CD14-positive monocyte (primary cell): Measurements from ENCODE around the gene SLC37A1. TPM values are rescaled to one million over a fixed set of nuclear protein-coding genes. Genes with fewer than 3 reads are reported as not detected.

Experiments
- DNase-seq, 3 donors: peaks; one replicate each; pipeline ENCODE4 v3.0.0-alpha.2; 2011 to 2022
- H2AFZ ChIP-seq: 2 replicates; pipeline ENCODE4 v1.6.0; 2012; ENCODE audit warnings: mild to moderate bottlenecking, low read depth, low read length, inconsistent platforms; ENCODE audit not compliant: insufficient read depth, poor library complexity, severe bottlenecking
- H3K27ac ChIP-seq, 2 donors: 1 replicate in 1 of 2; 2 replicates in 1 of 2; pipeline ENCODE4 v1.5.1; 2012 to 2013; ENCODE audit warnings: low read length in 2 of 2, control low read depth in 1 of 2, inconsistent platforms in 1 of 2, low read depth in 1 of 2, mild to moderate bottlenecking in 1 of 2
- H3K27me3 ChIP-seq, 2 donors: one replicate each; pipeline versions ENCODE4 v1.6.0 to v1.6.1; 2011 to 2013; ENCODE audit warnings: low read length in 2 of 2; ENCODE audit not compliant: control insufficient read depth in 2 of 2, insufficient read depth in 2 of 2
- H3K36me3 ChIP-seq, 2 donors: replicated peaks in 1 of 2; 1 replicate in 1 of 2; 2 replicates in 1 of 2; pipeline versions ENCODE4 v1.5.1 to v1.6.1; 2012 to 2013; ENCODE audit warnings: low read length in 2 of 2, control low read depth in 1 of 2, inconsistent platforms in 1 of 2, mild to moderate bottlenecking in 1 of 2; ENCODE audit not compliant: insufficient read depth in 2 of 2, control insufficient read depth in 1 of 2
- H3K4me1 ChIP-seq, 2 donors: 1 replicate in 1 of 2; 2 replicates in 1 of 2; pipeline versions ENCODE4 v1.5.1 to v1.6.1; 2012 to 2013; ENCODE audit warnings: low read length in 2 of 2, control low read depth in 1 of 2, inconsistent platforms in 1 of 2, mild to moderate bottlenecking in 1 of 2, moderate library complexity in 1 of 2; ENCODE audit not compliant: insufficient read depth in 2 of 2, control insufficient read depth in 1 of 2
- H3K4me2 ChIP-seq: replicated peaks from 2 replicates; pipeline ENCODE3; 2012; ENCODE audit warnings: low read length, moderate library complexity, mild to moderate bottlenecking; ENCODE audit not compliant: poor library complexity, severe bottlenecking; ENCODE audit errors: extremely low read depth
- H3K4me3 ChIP-seq, 3 experiments: fragments of 200-600 bp in 1 of 3; sonication (generic) in 1 of 3; replicated peaks in 1 of 3; 1 replicate in 2 of 3; 2 replicates in 1 of 3; pipeline ENCODE4 v1.5.1; 2011 to 2013; ENCODE audit warnings: low read length in 3 of 3, mild to moderate bottlenecking in 3 of 3, control low read depth in 2 of 3, low read depth in 2 of 3, inconsistent platforms in 1 of 3, moderate library complexity in 1 of 3
- H3K79me2 ChIP-seq: 2 replicates; pipeline ENCODE4 v1.6.0; 2012; ENCODE audit warnings: mild to moderate bottlenecking, control low read depth, inconsistent platforms, low read length, moderate library complexity; ENCODE audit not compliant: insufficient read depth
- H3K9ac ChIP-seq: 2 replicates; pipeline ENCODE4 v1.6.0; 2017; ENCODE audit warnings: low read length, mild to moderate bottlenecking; ENCODE audit not compliant: insufficient read depth, poor library complexity, severe bottlenecking
- H3K9me3 ChIP-seq, 2 donors: replicated peaks in 1 of 2; 1 replicate in 1 of 2; 2 replicates in 1 of 2; pipeline versions ENCODE4 v1.5.1 to v1.6.1; 2012 to 2013; ENCODE audit warnings: low read length in 2 of 2, control low read depth in 1 of 2; ENCODE audit not compliant: control insufficient read depth in 1 of 2, insufficient read depth in 1 of 2
- H4K20me1 ChIP-seq: 2 replicates; pipeline ENCODE4 v1.6.0; 2012; ENCODE audit warnings: mild to moderate bottlenecking, low read length, control low read depth, moderate library complexity; ENCODE audit not compliant: insufficient read depth
- H3K27ac Mint-ChIP-seq, 7 donors: one replicate each; pipeline ENCODE4 v1.8.0; 2020; ENCODE audit warnings: mild to moderate bottlenecking in 7 of 7, mixed read lengths in 7 of 7, moderate library complexity in 6 of 7, inconsistent platforms in 2 of 7
- H3K27me3 Mint-ChIP-seq, 3 donors: one replicate each; pipeline ENCODE4 v1.8.0; 2021 to 2022; ENCODE audit warnings: low read depth in 3 of 3, mild to moderate bottlenecking in 3 of 3, mixed read lengths in 3 of 3, moderate library complexity in 3 of 3, inconsistent platforms in 1 of 3
- H3K36me3 Mint-ChIP-seq, 2 donors: one replicate each; pipeline ENCODE4 v1.8.0; 2020; ENCODE audit warnings: mixed read lengths in 2 of 2, inconsistent platforms in 1 of 2, mild to moderate bottlenecking in 1 of 2
- H3K4me1 Mint-ChIP-seq: one replicate; pipeline ENCODE4 v1.8.0; 2020; ENCODE audit warnings: mild to moderate bottlenecking, mixed read lengths
- H3K4me3 Mint-ChIP-seq, 2 donors: one replicate each; pipeline ENCODE4 v1.8.0; 2020; ENCODE audit warnings: mild to moderate bottlenecking in 2 of 2, mixed read lengths in 2 of 2, moderate library complexity in 1 of 2
- H3K9me3 Mint-ChIP-seq, 7 donors: one replicate each; pipeline ENCODE4 v1.8.0; 2020 to 2022; ENCODE audit warnings: mixed read lengths in 7 of 7, mild to moderate bottlenecking in 6 of 7, moderate library complexity in 6 of 7, inconsistent platforms in 2 of 7
- CTCF ChIP-seq: fragments of 200-600 bp; IDR thresholded peaks from one replicate; pipeline ENCODE4 v1.8.0; 2022; ENCODE audit warnings: antibody characterized with exemption, mild to moderate bottlenecking
- WGBS: methylation state at CpG from one replicate; pipeline ENCODE4 v1.1.5; 2013; ENCODE audit warnings: missing lambda C conversion rate; ENCODE audit not compliant: insufficient coverage; 5-methylcytosine and 5-hydroxymethylcytosine counted together
- intact Hi-C, 2 donors: fragments of 100-400 bp; cut with micrococcal nuclease; formaldehyde crosslinking; loops; one replicate each; pipeline versions ENCODE4 v1.15.0 to v1.15.1; 2023
- polyA plus RNA-seq, 3 donors: library from polyadenylated mRNA; depleted of rRNA in 1 of 3; unstranded in 2 of 3; stranded (reverse) in 1 of 3; fragments of 300-500 nt in 2 of 3; fragments of >200 nt in 1 of 3; fragmentation: Illumina TruSeq in 2 of 3; gene quantifications; 1 replicate in 2 of 3; 2 replicates in 1 of 3; pipeline ENCODE4 v1.2.3, GENCODE V29; 2012 to 2021

The SLC37A1 gene
- polyA plus RNA-seq, 3 donors, result 2.7 to 12.4 (median 4.3) TPM

DNA sequence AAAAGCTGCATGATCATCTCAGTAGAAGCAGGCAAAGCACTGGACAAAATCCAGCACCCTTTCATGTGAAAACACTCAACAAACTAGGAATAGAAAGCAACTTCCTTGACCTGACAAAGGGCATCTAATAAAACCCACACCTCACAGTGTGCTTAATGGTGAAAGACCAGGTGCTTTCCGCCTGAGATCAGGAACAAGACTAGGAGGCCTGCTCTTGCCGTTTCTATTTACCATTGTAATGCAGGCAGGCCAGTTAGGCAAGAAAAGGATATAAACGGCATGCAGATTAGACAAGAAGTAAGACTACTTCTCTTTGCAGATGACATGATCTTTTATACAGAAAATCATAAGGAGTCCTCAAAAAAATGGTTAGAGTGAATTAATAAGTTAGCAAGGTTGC is 37.2 kb downstream of the SLC37A1 start:
- Mint-ChIP-seq H3K9me3 (no peaks in the 10 kb centered on the region), H3K4me1 (no peaks in the 10 kb centered on the region), H3K4me3 (no peak overlapping the region), H3K27me3 (peaks cover 0 to 2% (median 0%) of the 10 kb centered on the region in 3 donors), H3K27ac (peak overlapping the region in 1 of 7 donors; percentile 1), H3K36me3 (peaks cover 57 to 59% of the 10 kb centered on the region in 2 donors)
- Histone ChIP-seq H3K79me2 (no peaks in the 10 kb centered on the region), H3K4me1 (no peaks in the 10 kb centered on the region), H3K9me3 (no peaks in the 10 kb centered on the region), H3K27ac (no peak overlapping the region), H4K20me1 (no peaks in the 10 kb centered on the region), H3K4me3 (no peak overlapping the region), H3K27me3 (no peaks in the 10 kb centered on the region), H3K36me3 (peaks cover 41 to 75% of the 10 kb centered on the region in 2 donors), H3K9ac (no peak overlapping the region), H2AFZ (no peak overlapping the region), H3K4me2 (no peak overlapping the region)
- intact Hi-C loops, result no loop called here
- no peak for DNase-seq
- no peak for TF ChIP-seq CTCF
- WGBS, result 100% methylated on average over 1 of the region's 3 CpGs

DNA sequence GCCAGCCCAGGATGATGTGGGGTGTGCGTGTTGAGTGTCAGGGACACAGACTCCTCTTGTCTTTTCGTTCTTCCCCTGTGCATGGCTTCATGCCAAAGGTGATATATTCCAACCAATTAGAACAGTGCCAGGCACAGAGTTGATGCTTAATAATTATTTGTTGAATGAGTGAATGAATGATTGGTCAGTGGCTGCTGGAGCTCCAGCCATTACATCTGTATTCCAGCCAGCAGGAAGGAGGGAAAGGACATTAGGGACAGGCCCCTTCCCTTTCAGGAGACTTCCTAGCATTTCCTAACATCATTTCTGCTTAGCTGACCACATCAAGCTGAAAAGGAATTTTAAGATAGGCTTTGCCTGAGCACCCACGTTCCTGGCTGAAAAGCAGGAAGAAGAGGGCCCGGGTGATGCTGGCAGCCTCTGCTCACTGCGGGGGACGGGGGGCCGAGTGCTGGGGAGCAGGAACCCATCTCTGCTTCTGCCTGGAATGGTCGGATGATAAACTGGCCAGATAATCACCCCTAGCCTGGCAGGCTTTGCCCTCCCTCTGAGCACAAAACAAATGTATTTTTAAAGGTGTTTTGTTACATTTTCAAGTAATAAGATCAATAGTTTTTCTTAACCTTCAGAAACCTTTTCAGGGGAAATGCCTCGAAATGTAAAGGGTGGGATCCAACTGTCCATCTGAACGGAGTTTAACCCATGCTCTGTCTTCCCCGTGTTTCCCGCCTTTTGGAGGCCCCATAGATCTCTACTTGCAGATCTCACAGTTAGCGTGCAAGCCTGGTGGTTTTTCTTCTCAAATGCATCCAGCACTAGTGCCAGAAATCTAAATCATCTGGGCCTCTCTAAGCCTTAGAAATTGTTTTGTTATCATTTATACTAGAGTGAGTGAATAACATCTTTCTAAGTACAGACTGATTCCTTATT is 39.0 kb downstream of the SLC37A1 start:
- H3K9me3 Mint-ChIP-seq, result no peaks in the 10 kb centered on the region
- no peak overlapping the region for H3K4me3 Mint-ChIP-seq
- no peak for DNase-seq
- Histone ChIP-seq H4K20me1 (no peaks in the 10 kb centered on the region), H3K27ac (no peak overlapping the region), H3K27me3 (no peaks in the 10 kb centered on the region), H2AFZ (no peak overlapping the region), H3K4me3 (no peak overlapping the region), H3K4me1 (no peaks in the 10 kb centered on the region), H3K9me3 (no peaks in the 10 kb centered on the region), H3K79me2 (no peaks in the 10 kb centered on the region), H3K9ac (no peak overlapping the region), H3K36me3 (peaks cover 33 to 75% of the 10 kb centered on the region in 2 donors), H3K4me2 (no peak overlapping the region)
- TF ChIP-seq CTCF, result no peak
- WGBS, result 80% methylated on average over 5 of the region's 13 CpGs
- H3K36me3 Mint-ChIP-seq, result peaks cover 55 to 58% of the 10 kb centered on the region in 2 donors
- peaks cover 0 to 2% (median 1%) of the 10 kb centered on the region in 3 donors for H3K27me3 Mint-ChIP-seq
- H3K27ac Mint-ChIP-seq, result no peak overlapping the region
- intact Hi-C loops, result no loop called here
- H3K4me1 Mint-ChIP-seq, result no peaks in the 10 kb centered on the region
